CD4-positive, alpha-beta T cell (primary cell): ENCODE data around the gene RTP3. TPM values are rescaled to one million over a fixed set of nuclear protein-coding genes. Genes with fewer than 3 reads are reported as not detected.

Experiments used
- ATAC-seq: fragments of 200-7000 bp; cut with Tn5 transposase; one replicate; pipeline ENCODE4 v1.10.0; 2022; ENCODE audit warnings: mild to moderate bottlenecking; ENCODE audit not compliant: poor library complexity
- CTCF ChIA-PET: fragments of 350-600 bp; sonication (Branson Sonifier 250); formaldehyde crosslinking; loops from one replicate; lab custom pipeline; 2021; ENCODE audit warnings: antibody characterized with exemption, inconsistent platforms; lab: Charles Lee
- POLR2A ChIA-PET: fragments of 350-600 bp; sonication (Branson Sonifier 250); formaldehyde crosslinking; loops from one replicate; lab custom pipeline; 2021; ENCODE audit warnings: antibody characterized with exemption, inconsistent platforms; lab: Charles Lee
- DNase-seq, 14 experiments: peaks; one replicate each; pipeline ENCODE4 v3.0.0-alpha.2; 2013 to 2020; ENCODE audit warnings: mixed read lengths in 2 of 14
- H3K27ac ChIP-seq, 2 donors: one replicate each; pipeline versions ENCODE4 v1.5.1 to v1.7.0; 2013; ENCODE audit warnings: low read length in 2 of 2, low read depth in 1 of 2, mild to moderate bottlenecking in 1 of 2
- H3K27me3 ChIP-seq, 2 experiments: 1 replicate in 1 of 2; 2 replicates in 1 of 2; pipeline versions ENCODE4 v1.6.1 to v1.7.0; 2013; ENCODE audit warnings: low read length in 2 of 2, control low read depth in 1 of 2, mild to moderate bottlenecking in 1 of 2, moderate library complexity in 1 of 2; ENCODE audit not compliant: insufficient read depth in 2 of 2, control insufficient read depth in 1 of 2
- H3K36me3 ChIP-seq: one replicate; pipeline ENCODE4 v1.6.1; 2013; ENCODE audit warnings: low read length, control low read depth; ENCODE audit not compliant: insufficient read depth
- H3K4me1 ChIP-seq: one replicate; pipeline ENCODE4 v1.6.1; 2013; ENCODE audit warnings: low read length, control low read depth; ENCODE audit not compliant: insufficient read depth
- H3K4me3 ChIP-seq: one replicate; pipeline ENCODE4 v1.5.1; 2013; ENCODE audit warnings: mild to moderate bottlenecking, low read length, moderate library complexity
- H3K9me3 ChIP-seq, 2 experiments: 1 replicate in 1 of 2; 2 replicates in 1 of 2; pipeline versions ENCODE4 v1.6.1 to v1.7.0; 2013; ENCODE audit warnings: low read length in 2 of 2, mild to moderate bottlenecking in 2 of 2, control low read depth in 1 of 2, moderate library complexity in 1 of 2; ENCODE audit not compliant: control insufficient read depth in 1 of 2, insufficient read depth in 1 of 2
- H3K27ac Mint-ChIP-seq: one replicate; pipeline ENCODE4 v1.8.0; 2020; ENCODE audit warnings: mixed read lengths
- H3K27me3 Mint-ChIP-seq: one replicate; pipeline ENCODE4 v1.8.0; 2021; ENCODE audit warnings: mixed read lengths
- H3K36me3 Mint-ChIP-seq: one replicate; pipeline ENCODE4 v1.8.0; 2021; ENCODE audit warnings: low read depth, mixed read lengths
- H3K4me1 Mint-ChIP-seq: one replicate; pipeline ENCODE4 v1.8.0; 2021; ENCODE audit warnings: low read depth, mixed read lengths
- H3K4me3 Mint-ChIP-seq: one replicate; pipeline ENCODE4 v1.8.0; 2020; ENCODE audit warnings: mild to moderate bottlenecking, mixed read lengths
- H3K9me3 Mint-ChIP-seq: one replicate; pipeline ENCODE4 v1.8.0; 2020; ENCODE audit warnings: mixed read lengths
- intact Hi-C, 2 experiments: fragments of 100-400 bp; cut with DNase I in 1 of 2; cut with micrococcal nuclease in 1 of 2; formaldehyde crosslinking; loops; one replicate each; pipeline versions ENCODE4 v1.15.1 to v1.9.0; 2023 to 2025; cut with DNase I, micrococcal nuclease
- total RNA-seq, 174 experiments: library from RNA in 2 of 174; stranded (reverse) in 2 of 174; gene quantifications; one replicate each; pipeline ENCODE4 v1.2.3 and lab custom pipeline; 2021 to 2026
- TF ChIP-seq, protein P1 (sequence below): fragments of 200-600 bp; IDR thresholded peaks from one replicate; pipeline ENCODE4 v1.8.0; 2022; ENCODE audit warnings: antibody characterized with exemption, mild to moderate bottlenecking

Gene RTP3
- total RNA-seq, 2 experiments from 2014 or later, result not detected

DNA sequence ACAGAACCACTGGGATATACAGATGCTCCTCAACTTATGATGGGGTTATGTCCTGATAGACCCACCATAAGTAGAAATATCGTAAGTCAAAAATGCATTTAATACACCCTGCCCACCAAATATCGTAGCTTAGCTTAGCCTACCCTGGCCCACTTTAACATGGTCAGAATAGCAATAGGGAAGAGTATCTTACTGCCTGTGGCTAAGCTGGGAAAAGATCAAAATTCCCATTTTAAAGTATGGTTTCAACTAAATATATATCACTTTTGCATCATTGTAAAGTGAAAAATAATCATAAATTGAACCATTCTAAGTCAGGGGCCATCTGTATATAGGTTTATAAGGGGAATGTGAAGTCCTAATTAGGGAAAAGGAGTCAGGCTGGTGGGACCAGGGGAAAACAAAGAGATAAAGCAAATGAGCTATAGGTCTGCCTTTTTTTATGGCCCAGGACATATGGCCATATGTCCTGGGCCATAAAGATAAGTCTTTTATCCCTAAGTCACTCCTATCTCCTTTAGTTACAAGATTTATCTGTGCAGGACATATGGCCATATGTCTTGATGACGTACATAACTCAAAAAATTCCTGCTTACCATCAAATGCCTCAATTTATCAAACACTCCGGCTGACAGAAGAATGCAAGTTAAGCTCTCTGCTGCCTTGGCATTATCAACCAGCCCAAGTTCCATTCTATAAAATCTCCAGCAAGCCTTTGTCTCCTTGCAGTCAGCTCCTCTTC is 11.2 kb downstream of the RTP3 start:
- H3K27ac ChIP-seq, result no peak overlapping the region

DNA sequence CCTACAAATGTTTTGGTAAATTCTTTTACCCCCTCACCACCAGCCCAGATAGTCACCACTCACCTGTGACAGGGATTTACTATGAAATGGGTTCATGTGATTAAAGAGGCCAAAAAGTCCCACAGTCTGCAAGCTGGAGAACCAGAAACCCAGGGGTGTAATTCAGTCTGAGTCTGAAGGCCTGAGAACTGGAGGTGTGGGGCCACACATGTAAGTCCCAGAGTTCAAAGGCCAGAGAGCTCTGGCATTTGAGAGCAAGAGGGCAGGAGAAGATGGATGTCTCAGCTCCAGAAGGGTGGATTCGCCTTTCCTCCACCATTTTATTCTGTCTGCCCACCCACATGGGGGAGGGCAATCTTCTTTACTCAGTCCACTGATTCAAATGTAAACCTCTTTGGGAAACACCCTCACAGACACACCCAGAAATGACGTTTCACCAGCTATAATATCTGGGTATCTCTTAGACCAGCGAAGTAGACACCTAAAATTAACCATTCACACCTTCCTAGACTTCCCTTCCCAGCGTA is 11.9 kb downstream of the RTP3 start:
- DNase-seq (no peak), ATAC-seq (no peak)
- H3K36me3 Mint-ChIP-seq, result no peaks in the 10 kb centered on the region
- Histone ChIP-seq H3K4me1 (no peaks in the 10 kb centered on the region), H3K27me3 (no peaks in the 10 kb centered on the region), H3K27ac (no peak overlapping the region), H3K9me3 (no peaks in the 10 kb centered on the region), H3K36me3 (no peaks in the 10 kb centered on the region), H3K4me3 (no peak overlapping the region)
- no peaks in the 10 kb centered on the region for H3K4me1 Mint-ChIP-seq
- H3K9me3 Mint-ChIP-seq, result no peaks in the 10 kb centered on the region
- no peak overlapping the region for H3K27ac Mint-ChIP-seq
- intact Hi-C loops, result no loop called here
- no peaks in the 10 kb centered on the region for H3K27me3 Mint-ChIP-seq
- POLR2A ChIA-PET, result interaction anchor here (1.7 kb wide), 1 partner anchor 29 kb away, joined by 5 read pairs; no protein-coding TSS in a partner anchor
- CTCF ChIA-PET, result interaction anchor here (1.4 to 8.4 kb wide), 3 partner anchors 18 to 48 kb away, joined by 4 to 44 read pairs (median 6); no protein-coding TSS in a partner anchor
- no peak overlapping the region for H3K4me3 Mint-ChIP-seq
- TF ChIP-seq, protein P1, sequence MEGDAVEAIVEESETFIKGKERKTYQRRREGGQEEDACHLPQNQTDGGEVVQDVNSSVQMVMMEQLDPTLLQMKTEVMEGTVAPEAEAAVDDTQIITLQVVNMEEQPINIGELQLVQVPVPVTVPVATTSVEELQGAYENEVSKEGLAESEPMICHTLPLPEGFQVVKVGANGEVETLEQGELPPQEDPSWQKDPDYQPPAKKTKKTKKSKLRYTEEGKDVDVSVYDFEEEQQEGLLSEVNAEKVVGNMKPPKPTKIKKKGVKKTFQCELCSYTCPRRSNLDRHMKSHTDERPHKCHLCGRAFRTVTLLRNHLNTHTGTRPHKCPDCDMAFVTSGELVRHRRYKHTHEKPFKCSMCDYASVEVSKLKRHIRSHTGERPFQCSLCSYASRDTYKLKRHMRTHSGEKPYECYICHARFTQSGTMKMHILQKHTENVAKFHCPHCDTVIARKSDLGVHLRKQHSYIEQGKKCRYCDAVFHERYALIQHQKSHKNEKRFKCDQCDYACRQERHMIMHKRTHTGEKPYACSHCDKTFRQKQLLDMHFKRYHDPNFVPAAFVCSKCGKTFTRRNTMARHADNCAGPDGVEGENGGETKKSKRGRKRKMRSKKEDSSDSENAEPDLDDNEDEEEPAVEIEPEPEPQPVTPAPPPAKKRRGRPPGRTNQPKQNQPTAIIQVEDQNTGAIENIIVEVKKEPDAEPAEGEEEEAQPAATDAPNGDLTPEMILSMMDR, result no peak

More for the DNA sequence above, 11.2 kb downstream of the RTP3 start:
- ChIA-PET POLR2A (interaction anchor here (1.7 kb wide), 1 partner anchor 30 kb away, joined by 5 read pairs; no protein-coding TSS in a partner anchor), CTCF (interaction anchor here (0.5 to 8.4 kb wide), 5 partner anchors 19 to 199 kb away, joined by 3 to 44 read pairs (median 4); no protein-coding TSS in a partner anchor)
- no peak overlapping the region for H3K4me3 Mint-ChIP-seq
- no peaks in the 10 kb centered on the region for H3K9me3 Mint-ChIP-seq
- TF ChIP-seq, protein P1, result no peak
- Histone ChIP-seq H3K4me1 (no peaks in the 10 kb centered on the region), H3K27me3 (no peaks in the 10 kb centered on the region), H3K4me3 (no peak overlapping the region), H3K36me3 (no peaks in the 10 kb centered on the region), H3K9me3 (no peaks in the 10 kb centered on the region)
- no peaks in the 10 kb centered on the region for H3K36me3 Mint-ChIP-seq
- H3K4me1 Mint-ChIP-seq, result no peaks in the 10 kb centered on the region
- intact Hi-C loops, result no loop called here
- ATAC-seq (no peak), DNase-seq (no peak)
- H3K27ac Mint-ChIP-seq, result no peak overlapping the region
- no peaks in the 10 kb centered on the region for H3K27me3 Mint-ChIP-seq

DNA sequence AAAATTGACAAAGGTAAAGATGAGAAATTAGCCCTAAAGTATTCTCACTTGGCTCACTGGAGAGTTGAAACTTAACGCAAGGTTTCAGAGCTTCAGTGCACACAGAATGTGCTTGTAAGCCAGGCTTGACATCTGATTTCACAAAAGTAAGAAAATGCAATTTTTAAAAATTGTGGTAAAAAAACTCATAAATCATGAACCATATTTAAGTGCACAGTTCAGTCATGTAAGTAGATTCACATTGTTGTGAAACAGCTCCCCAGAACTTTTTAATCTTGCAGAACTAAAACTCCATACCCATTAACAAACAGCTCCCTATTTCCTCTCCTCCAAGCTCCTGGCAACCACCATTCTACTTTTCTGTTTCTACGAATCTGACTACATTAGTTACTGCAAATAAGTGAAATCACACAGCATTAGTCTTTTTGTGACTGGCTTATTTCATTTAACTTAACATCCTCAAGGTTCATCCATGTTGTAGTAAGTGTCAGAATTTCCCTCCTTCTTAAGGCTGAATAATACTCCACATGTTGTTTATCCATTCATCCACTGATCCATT is 14.5 kb downstream of the RTP3 start:
- H3K27me3 Mint-ChIP-seq, result no peaks in the 10 kb centered on the region
- H3K4me3 Mint-ChIP-seq, result no peak overlapping the region
- ChIA-PET POLR2A (interaction anchor here (1.1 kb wide), 1 partner anchor 27 kb away, joined by 3 read pairs; no protein-coding TSS in a partner anchor), CTCF (interaction anchor here (1.7 to 8.4 kb wide), 2 partner anchors 23 to 46 kb away, joined by 4 to 44 read pairs; no protein-coding TSS in a partner anchor)
- no peaks in the 10 kb centered on the region for H3K9me3 Mint-ChIP-seq
- no peaks in the 10 kb centered on the region for H3K27me3 ChIP-seq
- H3K27ac ChIP-seq, result no peak overlapping the region
- no peaks in the 10 kb centered on the region for H3K9me3 ChIP-seq
- H3K36me3 Mint-ChIP-seq, result no peaks in the 10 kb centered on the region
- intact Hi-C loops, result no loop called here
- no peak overlapping the region for H3K4me3 ChIP-seq
- H3K4me1 Mint-ChIP-seq, result no peaks in the 10 kb centered on the region
- no peak overlapping the region for H3K27ac Mint-ChIP-seq
- DNase-seq (no peak), ATAC-seq (no peak)
- no peaks in the 10 kb centered on the region for H3K36me3 ChIP-seq
- TF ChIP-seq, protein P1, result no peak
- H3K4me1 ChIP-seq, result no peaks in the 10 kb centered on the region
